Esophagus mucosa (tissue), 1 donor: ENCODE results near the gene PRDM11. TPM values are rescaled to one million over a fixed set of nuclear protein-coding genes. Genes with fewer than 3 reads are reported as not detected.
"Not testable (repeated sequence)": the region's sequence is repeated elsewhere in the genome, so short reads cannot be mapped to it uniquely, and the experiment has no call there.

ENCODE experiments used
- ATAC-seq: fragments of 200-7000 bp; cut with Tn5 transposase; one replicate; pipeline ENCODE4 v1.9.1; 2020
- total RNA-seq: library from RNA; stranded (reverse); gene quantifications from one replicate; pipeline ENCODE4 v1.2.4, GENCODE V29; 2023
- donor health status: DM: yes; HTN: yes; CAD: no.

PRDM11 gene
- total RNA-seq, result 5.7 TPM

DNA sequence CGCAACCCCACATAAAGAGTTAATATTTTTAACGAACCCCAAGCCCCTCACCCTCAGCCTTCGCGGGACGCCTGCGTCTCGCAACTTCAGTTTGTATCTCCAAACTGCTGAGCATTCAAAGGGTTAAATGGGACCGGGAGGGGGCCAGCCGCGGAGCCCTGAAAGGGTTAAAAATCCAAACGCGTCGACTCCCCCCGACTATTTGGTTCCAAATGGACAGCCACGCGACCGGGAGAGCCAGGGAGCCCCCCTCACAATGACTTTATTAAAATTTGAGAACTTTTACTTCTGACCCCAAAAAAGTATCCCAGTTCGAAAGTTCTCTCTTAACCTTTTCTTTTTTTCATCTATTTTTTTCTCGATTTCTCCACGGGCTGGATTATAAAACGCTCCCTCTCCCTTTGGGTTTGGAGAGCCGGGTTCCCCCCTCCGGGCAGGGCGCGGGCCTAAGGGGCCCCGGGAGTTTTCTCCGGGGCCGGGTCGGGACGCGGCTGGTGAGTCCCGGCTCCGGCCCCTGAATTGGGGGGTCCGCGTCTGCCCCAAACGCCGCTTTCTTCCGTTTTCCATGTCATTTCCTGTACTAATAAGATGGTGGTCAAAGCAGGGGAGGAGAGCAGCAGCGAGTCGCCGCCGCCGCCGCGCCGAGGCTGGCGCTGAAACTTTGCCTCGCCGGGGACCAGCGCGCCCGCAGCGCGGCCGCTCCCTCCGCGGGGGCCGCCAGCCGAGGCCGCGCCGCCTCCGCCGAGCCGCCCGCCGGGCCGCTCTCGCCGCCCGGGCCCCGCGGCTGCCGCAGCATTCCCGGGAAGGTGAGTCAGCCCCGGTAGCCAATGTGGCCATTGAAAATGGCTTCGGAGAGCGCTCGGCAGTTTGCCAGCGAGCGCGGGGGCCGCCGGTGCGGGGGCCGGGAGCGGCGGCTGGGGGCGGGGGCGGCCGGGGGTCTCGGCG is at the start of gene PRDM11:
Gene PRDM11, plus strand, starts transcription at position 568 of the 945 bp plus-strand sequence. CDS start 35,128 bp downstream, outside the sequence.
- ATAC-seq, result peak; percentile 39

DNA sequence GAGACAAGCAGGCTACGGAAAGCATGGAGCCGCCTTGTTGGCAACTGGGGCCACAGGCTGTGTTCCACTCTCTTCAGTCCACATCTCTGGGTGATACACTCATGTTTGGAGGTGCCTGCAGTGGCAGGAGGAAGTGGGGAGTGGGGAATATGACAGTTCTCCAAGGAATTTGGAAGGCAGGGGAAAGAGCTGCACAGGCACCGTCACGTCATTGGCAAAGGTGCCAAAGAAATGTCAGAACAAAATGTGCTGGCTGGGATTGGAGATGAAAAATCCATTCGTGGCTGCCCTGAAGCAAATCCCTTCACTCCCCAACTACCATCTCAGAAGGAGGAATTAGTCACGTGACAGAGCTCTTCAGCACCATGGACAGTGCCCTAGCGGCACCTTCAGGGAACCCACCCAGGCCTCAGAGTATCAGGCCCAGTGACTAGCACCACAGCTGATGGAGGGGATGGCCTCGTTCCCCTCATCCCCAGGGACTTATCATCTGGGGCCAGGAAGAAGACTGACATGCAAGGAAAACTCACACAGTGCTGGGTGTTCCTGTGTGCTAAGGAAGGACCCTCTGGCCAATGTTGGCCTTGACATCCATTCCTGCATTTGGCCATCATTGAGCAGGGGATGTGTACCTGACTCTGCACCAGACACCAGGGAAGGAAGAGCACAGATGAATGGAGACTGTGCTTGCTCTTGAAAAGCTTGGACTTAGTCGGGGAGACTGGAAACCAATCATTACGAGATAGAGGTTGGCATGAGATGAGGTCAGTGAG is 48.5 kb upstream of the PRDM11 start:
- peak; percentile 69 for ATAC-seq

DNA sequence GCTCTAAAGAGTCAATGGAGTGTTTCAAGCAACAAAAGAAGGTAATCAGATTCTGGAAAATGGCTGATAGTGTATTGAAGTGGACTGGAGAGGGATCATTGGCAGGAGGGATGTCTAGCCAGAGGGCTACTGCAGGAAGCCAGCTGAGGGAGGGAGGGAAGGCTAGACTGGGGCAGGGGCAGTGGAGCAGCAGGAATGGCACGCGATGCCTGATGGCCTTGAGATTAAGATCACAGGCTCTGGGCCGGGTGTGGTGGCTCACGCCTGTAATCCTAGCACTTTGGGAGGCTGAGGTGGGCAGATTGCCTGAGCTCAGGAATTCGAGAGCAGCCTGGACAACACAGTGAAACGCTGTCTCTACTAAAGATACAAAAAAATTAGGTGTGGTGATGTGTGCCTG is 47.5 kb upstream of the PRDM11 start:
- no peak for ATAC-seq

DNA sequence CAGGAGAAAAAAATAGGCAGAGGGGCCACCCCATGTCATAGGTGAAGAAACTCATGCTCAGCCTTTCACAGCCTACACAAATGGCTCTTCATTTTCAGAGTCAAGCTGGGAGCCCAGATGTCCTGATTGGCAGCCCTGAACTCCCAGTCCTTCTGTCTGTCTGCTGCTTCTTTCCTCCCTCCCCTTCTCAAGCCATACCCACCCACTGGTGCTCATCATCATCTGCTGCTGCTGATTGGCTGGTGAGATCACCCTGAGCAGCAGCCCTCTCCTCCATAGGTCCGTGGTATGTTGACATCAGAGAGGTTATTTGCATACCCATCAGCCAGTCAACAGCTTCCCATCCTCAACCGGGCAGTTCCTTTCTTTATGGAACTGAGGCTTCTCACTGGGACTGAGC is 46.1 kb upstream of the PRDM11 start:
- peak; percentile 40 for ATAC-seq

DNA sequence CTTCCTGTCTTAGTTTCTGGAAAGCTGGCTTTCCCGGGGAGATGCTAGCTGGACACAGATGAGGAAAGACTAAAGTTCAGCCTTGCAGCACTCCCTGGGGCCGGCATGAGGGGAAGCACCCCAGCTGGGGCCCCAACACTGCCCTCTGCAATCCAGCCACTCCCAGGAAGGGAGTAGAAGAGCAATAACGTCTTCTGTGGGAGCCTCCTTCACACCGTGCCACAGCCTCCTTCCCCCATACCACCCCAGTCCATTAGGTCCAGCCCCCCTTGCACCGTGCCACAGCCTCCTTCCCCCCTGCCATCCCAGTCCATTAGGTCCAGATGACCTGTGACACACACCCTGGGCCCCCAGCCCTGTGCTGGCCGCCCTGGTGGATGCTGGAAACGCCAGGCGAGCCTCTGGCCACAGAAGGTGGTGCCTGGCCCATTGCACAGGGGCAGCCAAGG is 44.1 kb upstream of the PRDM11 start:
- no peak for ATAC-seq

DNA sequence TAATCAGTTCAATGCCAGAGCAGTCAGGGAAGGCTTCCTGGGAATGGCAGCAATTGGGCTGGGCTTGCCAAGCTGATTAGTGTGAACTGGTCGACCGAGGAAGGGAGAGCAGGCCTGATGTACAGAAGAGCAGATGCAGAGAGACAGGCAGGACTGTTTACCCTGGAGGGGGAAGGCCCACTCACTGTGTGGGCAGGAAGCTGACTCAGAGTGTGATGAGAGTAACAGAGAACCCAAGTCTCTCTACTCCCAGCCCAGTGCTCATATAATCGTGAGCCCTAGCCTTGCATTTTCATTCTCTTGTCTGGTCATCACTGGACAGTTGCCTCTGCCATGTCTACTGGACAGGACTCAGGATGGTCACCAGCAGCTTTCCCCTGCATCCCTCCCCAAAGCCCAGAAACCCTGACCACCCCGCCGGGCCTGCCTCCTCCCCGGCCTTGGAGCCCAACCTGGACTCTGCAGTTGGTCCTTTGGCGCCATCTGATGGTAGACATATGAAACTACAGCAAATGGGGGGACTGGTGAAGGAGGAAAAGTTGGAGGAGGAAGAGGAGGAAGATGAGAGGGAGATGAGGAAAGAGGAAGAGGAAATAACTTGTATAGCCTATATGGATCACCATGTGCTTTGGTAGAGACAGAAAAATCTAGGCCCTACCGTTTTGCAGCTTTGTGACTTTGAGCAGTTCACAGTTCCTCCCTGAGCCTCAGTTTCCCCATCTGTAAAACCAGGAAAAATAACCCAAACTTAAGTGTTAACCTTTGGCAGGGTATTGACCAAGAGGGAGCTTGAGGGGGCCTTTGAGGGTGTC is 43.4 kb upstream of the PRDM11 start:
- peak; percentile 74 for ATAC-seq

DNA sequence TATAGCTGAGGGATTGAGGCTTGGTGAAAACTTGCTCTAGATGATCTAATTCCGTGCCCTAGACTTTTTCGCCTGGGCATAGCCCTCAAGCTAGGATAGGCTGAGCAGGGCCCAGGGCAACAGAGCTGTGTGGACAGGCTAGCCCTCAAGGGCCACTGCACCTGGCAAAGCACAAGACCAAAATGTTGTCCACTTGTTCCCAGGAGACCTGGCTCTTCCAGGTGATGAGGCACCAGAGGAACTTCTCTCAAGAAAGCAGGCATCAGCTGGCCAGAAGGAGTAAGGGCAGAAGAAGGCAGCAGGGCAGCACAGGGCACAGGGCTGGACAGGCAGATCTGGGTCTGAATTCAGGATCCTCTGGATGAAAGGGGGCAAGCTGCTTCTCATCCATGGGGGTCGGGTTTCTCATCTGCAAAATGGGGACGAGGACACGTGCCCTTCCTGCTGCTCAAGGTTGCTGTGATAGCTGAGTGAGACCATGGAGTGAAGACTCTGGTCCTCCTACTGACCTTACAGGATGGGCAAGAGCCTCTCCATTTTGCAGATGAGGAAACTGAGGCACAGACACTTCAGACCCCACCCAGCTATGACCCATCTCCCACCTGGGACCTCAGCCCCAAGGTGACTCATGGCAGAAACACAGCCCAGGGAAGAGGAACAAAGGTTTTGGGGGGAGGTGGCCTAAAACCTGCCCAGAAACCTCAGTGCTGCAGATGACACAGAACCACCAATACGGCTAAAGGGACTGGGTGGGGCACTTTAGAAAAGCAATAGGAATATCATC is 42.2 kb upstream of the PRDM11 start:
- no peak for ATAC-seq

DNA sequence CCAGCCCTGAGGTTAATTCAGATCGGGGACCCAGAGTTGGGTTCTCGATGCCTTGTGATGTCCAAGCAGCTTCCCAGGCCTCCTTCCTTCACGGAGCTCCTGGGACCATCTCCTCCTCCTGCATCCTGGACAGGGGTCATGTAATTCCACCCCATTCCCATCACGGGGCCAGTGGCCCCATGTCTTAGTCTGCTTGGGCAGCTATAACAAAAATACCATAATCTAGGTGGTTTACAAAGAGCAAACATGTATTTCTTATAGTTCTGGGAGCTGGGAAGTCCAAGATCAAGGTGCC is 41.7 kb upstream of the PRDM11 start:
- no peak for ATAC-seq

DNA sequence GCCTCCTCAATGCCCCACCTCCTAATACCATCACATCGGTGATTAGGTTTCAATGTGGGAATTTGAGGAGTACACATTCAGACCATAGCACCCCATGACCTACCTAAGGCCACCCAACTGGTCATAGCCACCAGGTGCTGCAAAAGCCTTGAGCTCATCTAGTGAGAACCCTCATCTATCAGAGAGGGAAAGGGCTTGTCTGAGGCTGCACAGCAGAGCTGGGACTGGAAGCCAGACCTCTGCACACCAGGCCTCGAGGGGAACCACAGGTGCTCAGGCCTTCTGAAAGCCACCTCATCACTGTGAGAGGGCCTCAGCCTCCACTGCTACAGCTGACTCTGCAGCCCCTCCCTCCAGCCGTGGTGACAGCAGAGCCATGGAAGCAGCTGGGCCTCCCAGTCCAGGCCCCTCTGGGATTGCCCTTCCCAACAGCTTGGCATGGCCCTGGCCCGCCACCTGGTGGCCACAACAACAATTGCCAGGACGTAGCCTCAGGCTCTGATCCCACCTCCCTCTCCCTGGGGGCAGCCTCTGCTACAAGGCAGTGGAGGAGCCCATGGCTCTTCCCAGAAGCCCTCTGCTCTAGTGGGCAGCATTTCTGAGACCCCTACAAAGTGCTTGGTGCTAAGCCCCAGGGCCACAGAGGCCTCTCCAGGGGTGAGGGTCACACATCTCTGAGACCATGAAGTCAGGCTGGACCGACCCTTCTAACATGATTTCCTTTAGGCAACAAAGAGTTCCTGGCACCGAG is 41.0 kb upstream of the PRDM11 start:
- peak; percentile 54 for ATAC-seq

DNA sequence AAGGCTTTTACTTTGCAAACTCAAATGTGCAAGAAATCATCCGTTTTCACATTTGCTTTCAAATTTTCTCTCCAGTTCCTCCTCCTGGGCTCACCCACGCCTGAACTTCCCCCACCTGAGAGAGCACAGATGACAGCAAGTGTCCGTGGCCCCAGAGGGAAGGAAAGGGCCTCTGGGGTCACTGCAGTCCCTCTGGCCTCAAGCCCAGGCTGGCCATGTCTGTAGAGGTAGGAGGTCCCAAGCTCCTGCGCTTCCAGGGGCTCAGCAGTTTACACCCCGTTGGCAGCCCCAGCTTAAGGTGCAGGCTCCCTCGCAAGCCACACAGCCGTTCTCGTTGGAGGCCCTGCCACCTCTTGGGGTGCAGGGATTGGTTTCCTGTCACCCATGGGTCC is 40.5 kb upstream of the PRDM11 start:
- ATAC-seq, result no peak

DNA sequence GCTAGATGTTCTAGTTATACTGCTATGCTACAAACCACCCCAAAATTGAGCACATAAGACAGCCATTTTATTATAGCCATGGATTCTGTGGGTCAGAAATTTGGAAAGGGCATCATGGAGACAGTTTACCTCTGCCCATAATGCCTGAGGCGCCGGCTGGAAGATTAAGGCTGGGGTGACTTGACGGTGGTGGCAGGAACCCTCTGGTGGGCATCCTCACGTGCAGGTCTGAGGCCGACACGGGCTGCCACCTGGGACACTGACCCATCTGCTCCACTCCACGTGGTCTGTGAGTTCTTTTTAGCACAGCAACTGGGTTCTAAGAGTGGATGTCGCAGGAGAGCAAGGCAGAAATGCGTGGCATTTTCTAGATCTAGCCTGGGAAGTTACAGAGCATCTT is 40.0 kb upstream of the PRDM11 start:
- ATAC-seq, result no peak

DNA sequence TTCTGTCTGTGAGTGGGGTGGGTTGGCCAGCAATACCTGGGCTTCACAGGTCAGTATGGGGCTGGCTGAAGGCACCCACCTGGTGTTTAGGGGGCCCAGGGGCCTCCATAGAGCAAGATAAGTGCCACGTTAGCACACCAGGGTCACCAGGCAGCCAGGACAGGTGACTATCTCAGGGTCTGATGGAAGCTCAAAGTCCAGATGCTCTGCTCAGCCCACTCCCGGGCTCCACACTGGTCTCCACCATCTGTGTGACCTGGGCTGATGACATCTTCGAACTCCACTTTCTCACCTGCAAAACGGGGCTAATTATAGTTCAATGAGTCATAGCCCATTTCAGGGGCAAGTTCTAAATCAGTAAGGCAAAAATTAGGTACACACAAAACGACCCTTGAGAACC is 39.4 kb upstream of the PRDM11 start:
- no peak for ATAC-seq

DNA sequence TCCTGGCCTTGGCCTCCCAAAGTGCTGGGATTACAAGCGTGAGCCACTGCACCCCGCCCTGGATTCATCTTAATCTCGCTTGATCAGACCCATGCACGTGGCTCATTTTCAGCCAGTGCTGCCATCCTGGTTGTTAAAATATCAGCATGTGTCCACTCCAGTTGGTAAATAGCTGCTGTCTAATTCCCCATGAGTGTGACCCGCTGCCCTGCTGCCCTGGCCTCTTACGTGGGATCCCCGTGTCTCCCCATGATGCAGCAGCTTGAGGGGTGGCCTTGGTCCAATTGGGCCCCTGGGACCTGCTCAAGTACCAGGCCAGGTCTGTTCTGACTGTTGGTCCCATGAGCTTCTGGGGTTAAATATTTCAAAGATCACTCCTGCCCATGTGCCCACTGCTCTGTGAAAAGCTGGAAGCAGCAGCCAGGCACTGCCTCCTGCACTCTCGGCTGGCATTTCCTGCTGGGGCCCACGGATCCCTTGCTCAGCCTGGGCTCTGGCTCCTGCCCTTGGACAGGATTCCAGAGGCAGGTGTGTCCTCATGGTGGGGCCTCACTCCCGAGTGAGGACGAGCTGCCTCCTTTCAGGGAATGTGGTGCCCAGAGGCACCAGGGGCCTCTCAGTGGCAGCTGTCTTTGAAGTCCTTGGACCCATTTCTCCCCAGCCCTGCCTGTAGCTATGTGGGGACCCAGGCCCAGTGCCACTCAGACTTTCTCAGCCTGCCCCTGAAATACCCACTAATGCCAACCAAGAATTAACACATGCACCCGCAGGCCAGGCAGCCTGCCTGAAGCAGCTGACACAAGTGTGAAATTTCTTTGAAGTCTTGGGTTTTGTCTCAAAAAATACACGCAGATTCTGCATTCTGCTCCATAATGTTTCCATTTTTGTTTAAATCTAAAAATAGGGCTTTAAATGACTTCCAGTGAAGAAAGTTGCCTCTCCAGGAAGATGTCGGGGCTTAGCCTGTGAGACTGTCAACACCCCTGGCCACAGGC is 38.1 kb upstream of the PRDM11 start:
- ATAC-seq, result no peak

DNA sequence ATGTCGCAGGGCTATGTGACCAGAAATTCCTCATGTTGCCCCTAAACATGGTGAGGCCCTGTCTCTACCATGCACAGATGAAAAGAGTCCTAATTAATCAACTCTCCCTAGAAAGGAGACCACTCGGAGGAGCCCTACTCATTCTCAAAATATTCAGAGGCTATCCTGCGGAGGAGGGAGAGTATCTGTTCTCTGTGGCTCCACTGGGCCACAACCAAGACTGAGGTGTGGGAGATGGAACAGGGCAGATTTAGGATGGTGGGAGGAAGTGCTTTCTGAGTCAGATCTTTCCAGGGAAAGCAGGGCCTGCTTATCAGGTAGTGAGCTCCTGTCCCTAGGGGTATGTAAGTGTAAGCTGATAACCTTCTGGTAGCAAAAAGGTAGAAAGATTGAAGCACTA is 37.0 kb upstream of the PRDM11 start:
- no peak for ATAC-seq

DNA sequence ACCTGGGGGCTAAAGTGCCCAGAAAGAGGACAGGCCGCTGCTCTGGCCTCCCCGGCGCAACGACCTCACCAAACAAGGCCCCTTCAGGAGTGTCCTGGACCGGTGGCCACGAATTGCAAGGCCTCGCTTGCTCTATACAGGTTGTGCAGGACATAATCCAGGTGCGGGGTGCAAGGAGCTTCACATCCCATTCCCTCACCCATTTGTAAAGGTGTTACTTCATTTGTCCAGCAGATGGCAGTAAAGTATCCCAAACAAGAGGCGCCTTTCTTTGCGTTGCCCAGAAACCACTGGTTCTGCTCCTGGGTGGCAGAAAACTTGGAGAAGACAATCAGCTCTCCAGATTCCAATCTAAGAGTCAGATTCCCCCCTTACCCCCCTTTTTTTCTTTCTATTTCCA is 35.9 kb upstream of the PRDM11 start:
- ATAC-seq, result peak; percentile 74

DNA sequence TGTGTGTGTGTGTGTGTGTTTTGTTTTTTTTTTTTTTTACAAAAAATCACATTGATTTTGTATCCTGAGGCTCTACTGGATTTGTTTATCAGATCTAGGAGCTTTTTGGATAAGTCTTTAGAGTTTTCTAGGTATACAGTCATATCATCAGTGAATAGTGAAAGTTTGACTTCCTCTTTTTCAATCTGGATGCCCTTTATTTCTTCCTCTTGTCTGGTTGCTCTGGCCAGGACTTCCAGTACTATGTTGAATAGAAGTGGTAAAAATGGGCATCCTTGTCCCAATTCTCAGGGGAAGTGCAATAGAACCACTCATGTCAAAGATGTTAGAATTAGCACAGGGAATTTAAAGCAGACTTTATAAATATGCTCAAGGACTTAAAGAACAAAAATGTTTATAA is 32.6 kb upstream of the PRDM11 start:
- ATAC-seq, result no peak

DNA sequence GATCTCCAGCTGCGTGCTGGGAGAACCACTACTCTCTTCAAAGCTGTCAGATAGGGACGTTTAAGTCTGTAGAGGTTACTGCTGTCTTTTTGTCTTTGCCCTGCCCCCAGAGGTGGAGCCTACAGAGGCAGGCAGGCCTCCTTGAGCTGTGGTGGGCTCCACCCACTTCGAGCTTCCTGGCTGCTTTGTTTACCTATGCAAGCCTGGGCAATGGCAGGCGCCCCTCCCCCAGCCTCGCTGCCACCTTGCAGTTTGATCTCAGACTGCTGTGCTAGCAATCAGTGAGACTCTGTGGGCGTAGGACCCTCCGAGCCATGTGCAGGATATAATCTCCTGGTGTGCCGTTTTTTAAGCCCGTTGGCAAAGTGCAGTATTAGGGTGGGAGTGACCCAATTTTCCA is 18.6 kb upstream of the PRDM11 start:
- not testable (repeated sequence) for ATAC-seq

DNA sequence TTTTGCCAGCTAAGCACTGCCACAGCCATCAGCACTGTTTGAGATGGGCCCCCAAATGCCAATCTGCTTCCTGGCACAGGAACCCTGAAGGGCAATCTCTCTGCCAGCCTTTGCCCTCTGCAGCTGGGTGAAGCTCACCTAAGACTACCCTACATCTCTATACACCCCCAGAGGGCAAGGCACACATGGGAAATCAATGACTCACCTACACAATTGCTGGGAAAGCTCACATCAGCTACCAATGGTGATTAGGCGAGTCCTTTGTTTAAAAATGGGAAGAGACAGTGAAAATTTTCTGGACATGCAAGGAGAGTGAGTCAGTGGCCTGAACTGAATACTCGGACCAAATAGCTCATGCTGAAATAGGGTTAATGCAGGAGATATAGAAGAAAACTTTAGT is 12.6 kb upstream of the PRDM11 start:
- no peak for ATAC-seq

DNA sequence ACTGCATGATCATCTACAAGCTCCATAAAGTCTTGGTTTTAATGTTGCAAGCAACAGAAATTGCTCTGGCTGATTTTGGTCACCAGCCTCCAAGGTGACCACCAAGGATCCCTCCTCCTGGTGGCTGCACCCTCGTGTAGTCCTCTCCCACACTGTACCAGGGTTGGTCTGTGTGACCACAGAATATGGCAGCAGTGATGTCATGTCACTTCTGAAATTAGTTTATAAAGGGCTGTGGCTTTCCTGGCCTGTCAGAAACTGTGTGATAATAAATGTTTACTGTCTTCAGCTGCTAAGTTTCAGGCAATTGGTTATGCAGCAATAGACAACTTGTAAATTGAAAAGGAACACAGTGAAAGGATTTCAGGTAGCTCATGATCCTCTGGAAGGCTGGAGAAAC is 5.3 kb upstream of the PRDM11 start:
- no peak for ATAC-seq

DNA sequence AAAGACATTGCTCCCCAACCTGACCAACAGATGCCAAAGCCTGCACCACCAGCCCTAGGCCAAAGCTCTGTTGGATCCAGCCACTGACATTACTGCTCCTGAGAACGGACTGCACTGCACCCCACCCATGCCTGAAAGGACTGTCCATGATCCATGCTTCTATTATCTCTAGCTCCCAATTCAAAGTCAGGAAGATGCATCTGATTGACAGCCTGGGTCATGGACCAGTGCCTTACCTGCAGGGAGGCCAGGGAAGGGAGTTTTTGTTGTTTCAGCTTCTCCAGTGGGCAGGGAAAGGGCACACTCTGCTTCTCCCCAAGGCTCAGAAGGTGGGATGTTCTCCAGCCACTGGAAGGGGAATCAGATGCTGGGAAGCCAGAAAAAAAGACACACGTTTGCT is 4.8 kb upstream of the PRDM11 start:
- no peak for ATAC-seq
